HG03280 (cell line): ENCODE results near the gene ADI1.

Experiments used
- ATAC-seq: cut with Tn5 transposase; IDR thresholded peaks from one replicate; pipeline ENCODE4 v1.9.1; 2021; ENCODE audit warnings: mild to moderate bottlenecking, moderate library complexity; ENCODE audit not compliant: unreplicated experiment

The ADI1 gene

DNA sequence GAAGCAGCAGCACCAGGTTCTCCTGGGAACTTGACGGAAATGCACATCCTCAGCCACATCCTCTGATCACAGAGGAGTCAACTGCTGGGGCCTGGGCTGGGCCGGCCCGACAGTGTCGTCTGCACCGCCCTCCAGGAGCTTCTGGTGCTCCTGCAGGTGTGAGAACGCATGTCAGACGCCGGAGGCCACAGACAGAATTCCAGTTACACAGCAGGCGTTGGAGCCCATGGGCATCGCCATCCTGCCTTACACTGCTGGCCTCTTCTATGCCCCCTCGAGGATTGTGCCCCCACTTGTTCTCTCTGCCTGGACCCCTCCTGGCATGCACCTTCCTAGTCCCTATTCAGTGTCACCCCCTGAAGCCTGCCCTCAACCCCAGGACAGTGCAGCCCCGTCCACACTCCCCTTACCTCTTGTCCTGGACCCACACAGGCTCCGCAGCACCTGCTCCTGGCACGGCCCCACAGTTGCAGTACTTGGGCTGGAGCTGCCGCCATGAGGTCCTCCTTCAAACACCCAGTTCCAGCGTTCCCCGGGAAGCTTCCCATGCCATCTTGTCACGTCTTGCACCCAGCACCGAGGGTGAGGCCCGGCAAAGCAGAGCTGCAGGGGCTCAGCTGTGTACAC is 37.5 kb downstream of the ADI1 start:
- no peak for ATAC-seq

DNA sequence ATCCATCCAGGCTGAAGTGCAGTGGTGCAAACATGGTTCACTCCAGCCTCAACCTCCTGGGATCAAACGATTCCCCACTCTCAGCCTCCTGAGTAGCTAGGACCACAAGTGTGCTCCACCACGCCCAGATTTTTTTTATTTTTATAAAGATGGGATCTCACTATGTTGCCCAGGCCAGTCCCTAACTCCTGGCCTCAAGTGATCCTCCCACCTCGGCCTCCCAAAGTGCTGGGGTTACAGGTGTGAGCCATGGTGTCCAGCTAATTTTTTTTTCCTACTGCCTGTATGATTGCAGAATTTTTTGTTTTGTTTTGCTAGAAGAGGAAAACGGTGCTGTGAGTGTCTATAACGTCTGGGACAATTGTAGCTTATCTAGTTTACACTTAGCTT is 38.3 kb downstream of the ADI1 start:
- no peak for ATAC-seq

DNA sequence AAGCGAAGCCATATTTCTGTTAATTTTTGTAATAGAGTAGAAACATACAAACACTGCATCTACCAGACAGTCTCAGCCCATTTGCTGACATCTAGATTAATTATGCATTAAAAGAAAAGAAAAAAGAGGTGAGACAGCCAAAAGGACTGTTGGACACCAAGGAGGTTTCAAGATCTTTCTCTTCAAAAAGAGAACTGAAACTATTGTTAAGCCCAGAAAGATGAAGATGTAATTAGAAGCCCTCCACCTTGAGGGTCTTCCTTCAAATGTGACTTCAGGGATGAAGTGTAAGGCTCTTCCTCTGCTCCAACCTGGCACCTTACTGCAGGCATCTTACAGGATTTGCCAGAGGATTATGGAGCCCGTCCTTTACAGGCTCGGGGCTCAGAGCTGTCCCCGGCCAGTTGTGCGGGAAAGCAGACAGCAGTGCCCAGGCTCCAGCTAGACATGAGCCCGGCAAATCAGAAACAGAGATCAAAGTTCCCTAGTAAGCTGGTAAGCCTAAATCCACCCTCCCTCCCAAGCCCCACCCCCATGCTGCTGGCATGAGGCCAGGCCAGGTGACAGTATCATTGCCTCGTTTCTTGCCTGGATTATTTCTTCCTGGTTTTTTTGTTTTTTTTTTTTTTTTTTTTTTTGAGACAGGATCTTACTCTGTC is 38.9 kb downstream of the ADI1 start:
- no peak for ATAC-seq

DNA sequence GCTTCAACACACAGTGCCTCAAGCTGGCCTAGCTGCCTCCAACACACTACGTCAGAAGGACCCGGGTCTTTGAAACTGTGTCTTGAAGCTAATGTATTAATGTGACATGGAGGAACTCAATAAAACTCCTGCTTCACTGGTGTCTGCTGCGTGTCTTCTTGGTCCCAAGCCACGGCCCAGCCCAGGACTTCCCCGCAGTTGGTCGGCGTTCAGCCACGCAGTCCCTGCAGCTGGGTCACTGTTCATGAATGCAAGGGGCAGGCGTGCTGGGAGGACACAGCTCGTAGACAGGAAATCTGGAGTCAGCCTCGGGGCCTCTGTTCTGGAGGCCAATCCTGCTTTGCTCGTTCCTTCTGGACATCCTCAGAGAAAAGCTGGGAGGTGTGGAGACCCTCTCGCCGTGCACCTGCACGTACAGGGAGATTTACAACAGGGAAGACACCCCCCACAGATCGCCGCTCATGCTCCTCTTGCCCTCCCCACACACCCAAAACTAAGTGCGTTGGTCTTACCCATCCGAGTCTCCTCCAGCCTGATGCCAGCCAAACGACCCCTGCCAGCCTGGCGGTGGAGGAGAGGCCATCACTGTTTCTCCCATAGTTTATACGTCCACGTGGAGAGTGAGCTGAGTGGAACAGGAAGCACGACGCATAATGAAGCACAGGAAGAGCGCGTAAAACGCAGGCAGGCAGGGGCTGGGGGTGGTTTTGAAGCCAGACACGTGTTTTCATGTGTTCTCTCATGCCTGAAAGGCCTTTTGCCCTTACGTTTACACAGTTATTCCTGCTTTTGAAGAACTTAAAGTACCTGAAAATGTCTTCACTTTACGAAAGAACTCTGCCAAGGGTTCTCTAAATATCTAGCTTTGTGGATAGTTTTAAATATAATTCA is 39.7 kb downstream of the ADI1 start:
- ATAC-seq, result no peak

DNA sequence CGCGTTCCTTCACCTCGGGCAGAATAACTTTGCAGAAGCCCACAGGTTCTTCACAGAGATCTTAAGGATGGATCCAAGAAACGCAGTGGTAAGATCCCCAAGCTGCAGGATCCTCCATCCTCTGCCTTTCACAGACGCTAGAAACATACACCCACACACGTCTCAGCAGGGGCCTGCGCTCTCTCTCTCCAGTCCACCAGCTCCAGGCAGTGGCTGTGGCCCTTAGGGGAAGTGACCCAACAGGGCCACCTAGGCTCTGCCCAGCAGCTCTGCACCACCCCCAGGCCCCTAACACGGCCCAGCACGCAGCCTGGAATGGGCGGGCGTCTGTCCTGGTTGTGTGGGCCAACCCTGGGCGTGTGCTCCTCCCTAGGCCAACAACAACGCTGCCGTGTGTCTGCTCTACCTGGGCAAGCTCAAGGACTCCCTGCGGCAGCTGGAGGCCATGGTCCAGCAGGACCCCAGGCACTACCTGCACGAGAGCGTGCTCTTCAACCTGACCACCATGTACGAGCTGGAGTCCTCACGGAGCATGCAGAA is 40.4 kb downstream of the ADI1 start:
- ATAC-seq, result no peak

DNA sequence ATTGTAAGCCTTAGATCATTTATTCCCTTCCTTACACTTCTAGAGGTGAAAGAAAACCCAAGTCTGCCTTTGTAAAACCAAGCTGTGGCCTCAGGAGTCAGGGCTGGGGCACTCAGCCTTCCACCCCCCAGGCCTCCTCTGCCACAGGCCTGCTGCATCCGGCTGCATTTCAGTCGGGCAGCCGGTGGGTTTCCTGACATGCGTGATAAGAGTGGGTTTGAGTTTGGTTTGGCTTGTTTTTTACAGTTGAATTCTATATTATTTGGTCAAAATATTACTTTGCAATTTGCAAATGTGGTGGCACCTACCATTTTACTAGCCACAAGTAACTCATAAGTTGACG is 42.4 kb downstream of the ADI1 start:
- no peak for ATAC-seq

DNA sequence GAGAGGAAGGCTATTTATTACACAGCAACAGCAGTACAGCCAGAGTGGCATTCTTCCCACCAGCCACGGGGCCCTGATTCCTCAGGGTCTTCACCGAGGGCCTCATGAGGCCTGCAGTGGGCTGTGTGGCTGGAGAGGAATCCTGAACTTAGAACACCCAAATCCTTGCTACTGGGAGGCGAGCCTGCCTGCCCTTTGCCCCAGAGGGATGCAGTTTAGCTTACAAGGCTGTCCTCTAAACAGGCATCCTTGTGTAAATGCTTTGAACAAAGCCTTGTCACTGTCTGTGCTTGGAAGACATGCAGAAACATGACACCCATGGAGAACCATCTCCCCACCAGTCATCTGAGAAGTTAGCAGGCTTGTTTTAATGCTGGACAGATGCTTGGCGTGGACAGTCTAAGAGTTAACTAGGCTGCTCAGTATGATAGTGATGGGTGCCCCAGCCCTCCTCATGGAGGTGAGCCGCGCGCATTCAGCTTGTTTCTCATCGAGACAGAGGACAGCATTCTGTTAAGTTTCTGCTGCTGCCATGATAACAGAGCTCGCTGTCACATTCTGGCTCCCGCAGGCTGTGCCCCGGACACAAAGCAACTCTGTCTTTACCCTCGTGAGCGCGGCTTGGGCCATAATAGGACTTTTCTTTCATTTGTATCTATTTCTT is 42.9 kb downstream of the ADI1 start:
- no peak for ATAC-seq

DNA sequence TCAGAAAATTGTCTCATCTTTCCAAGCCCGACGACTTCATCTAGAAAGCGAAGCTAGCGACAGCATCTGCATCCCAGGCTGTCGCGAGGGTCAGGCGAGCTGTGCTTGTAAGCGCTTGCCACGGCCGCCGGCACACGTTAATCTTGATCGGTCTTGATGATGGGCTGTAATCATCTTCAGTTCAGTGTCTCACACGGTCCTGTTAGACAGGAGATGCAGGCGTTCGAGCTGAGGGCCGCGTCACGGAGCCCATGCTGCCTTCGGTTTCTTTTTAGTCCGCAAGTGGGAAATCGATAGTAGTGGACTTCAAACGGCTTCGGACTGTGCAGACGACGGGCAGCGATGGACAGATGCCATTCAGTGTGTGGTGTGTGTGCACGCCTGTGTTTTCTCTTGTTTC is 43.6 kb downstream of the ADI1 start:
- no peak for ATAC-seq

DNA sequence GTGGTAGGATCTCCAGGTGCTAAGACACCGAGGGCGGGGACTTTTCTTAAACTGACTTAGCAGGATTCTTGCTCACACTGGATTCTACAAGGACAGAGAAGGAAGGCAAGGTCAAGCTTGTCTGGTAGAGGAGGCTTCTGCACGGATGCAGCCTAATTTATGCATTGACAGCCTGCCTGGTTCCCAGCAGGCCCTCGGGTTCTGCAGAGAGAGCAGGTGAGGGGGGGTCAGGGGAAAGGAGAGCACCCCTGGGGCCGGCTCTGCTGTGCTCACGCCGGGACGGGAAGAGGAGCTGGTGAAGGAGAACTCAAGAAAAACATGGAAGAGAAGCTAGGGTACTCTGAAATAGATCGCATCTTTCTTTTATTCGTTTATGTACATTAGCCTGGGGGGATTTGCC is 46.4 kb downstream of the ADI1 start:
- ATAC-seq, result no peak

DNA sequence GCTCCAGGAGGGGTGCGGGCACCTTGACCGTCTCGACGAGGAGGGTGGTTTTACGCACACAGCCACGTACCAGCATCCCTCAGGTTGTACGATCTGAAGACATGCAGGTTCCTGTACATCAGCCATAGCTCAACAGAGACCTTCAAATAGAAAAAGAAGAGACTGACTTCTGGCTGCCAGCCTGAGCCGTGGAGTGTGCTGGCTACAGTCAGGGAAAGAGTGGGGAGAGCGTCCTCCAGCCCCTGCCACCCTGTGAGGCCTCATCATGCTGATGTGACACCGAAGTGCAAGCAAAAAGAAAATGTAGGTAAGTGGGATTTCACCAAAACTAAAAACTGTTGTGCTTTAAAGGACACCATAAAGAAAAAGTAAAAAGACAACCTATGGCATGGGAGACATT is 47.0 kb downstream of the ADI1 start:
- no peak for ATAC-seq

DNA sequence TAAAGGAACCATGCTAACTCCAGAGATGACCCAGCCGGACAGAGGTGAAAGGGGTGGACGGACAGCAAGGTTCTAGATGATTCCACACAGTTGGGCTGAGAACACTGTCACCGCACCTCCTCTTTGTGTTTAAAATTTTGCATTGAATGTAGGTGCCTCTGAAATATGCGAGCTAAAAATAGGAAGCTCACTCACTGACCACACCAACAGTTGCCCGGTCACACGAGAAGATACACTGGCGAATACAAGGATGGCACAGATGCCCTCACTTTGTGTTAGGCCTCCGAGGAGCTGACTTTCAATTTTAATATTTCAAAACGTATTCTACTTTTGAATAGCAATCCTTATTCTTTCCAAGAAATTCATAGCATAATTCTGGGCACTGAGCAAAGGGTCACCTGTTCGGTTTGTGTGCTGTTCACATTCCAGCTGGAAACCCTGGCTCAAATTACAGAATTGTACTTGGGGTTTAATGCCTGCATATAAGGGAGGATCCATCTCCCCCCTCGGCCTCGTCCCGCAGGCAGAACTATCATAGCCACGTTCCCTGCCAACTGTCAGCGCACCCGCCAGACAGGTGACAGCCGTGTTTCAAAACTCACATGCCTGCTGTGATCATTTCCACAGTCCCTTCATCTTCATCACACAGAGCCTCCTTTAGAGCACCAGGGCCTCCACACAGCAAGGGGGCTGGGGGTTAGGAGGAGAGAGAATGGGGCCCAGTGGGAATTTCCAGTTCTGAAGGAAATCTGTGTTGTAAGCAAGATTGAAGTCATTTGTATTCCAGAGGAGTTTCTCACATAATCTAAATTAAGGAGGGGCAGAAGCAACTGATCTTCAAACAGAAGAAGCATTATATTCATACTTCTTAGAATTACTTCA is 48.2 kb downstream of the ADI1 start:
- ATAC-seq, result no peak

DNA sequence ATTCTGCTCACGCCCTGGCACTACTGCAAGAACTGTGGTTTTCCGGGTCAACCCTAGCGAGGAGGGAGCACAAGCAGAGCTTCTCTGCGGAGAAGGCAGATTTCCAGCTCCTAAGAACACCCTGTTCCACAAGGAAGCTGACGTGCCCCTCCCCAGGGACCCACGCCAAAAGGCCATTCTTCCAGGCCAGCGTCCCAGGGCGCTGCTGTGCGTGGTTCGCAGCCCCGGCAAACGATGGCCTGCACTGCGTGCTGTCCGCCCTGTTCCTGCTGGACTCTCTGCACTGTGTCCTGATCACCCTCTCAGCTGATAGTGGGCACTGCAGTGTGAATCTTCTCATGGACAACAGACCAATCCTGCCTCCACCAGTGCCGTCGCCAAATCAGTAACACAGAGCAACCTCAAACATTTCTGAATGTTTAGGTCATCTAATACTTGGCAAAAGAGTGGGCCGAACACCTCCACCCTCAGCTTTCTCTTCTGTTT is 49.1 kb downstream of the ADI1 start:
- no peak for ATAC-seq

DNA sequence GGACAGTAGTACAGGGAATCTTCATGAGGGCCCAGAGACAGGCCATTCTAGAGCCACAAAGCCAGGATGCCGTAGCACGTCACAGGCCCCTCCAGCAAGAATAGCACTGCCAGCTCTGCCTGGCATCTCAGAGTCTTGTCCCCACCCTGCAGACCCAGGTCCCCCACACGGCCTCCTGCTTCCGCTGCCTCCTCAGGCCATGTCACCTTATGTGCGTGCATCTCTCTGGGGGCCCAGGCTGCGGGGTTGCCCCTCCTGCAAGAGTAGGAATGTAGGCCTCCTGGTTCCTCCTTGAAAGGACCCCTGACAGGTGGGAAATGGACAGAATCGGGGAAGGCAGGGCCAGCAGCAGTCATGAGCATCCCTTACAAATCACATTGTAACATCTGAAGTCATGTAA is 49.8 kb downstream of the ADI1 start:
- ATAC-seq, result no peak

DNA sequence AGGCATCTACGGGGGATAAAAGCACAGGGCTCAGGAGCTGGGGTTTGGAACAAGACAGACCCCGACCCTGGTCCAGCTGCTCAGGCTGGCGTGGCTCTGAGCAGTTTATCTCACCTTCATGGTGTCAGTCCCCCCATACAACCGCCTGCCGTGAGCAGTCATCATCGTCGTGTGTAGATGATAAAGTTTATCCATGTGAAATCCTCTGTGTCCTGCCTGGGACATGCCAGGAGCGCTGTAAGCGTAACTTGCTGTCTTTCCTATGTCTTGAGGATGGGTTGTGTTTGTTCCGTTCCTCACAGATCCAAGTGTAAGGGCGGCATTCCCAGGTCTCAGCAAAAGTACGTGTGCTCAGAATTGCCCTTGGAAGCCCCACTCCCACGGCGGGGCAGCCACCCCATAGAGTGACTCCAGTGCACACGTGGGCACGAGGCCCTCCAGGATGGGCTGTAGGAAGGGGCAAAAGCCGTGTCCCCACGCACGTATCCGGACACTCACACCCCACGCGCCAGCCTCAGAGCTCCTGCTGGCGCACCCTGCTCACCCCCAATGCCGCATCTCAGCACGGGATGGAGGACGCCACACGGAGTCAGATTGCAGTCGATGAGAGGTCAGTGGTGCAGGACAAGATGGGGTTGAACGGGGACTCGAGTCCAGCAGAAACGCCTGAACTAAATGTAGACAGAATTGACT is 50.9 kb downstream of the ADI1 start:
- no peak for ATAC-seq

DNA sequence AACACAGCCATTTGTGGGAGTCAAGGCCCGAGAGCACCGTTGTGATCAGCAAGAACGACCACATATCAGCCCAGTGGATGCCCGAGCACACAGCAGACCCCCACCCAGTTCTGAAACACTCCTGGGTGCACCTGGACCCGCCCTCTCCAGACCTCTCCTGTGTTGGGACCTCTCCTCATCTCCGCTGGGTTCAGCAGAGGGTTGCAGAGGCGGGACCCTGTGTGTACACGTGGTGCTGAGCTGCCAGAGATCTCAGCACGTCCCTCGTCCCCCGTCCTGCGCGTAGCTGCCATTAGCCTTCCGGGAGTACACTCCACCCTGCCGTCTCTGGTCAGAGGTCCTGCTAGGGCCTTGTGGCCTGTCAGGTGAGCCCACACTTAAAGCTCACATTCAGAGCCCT is 51.7 kb downstream of the ADI1 start:
- ATAC-seq, result no peak

DNA sequence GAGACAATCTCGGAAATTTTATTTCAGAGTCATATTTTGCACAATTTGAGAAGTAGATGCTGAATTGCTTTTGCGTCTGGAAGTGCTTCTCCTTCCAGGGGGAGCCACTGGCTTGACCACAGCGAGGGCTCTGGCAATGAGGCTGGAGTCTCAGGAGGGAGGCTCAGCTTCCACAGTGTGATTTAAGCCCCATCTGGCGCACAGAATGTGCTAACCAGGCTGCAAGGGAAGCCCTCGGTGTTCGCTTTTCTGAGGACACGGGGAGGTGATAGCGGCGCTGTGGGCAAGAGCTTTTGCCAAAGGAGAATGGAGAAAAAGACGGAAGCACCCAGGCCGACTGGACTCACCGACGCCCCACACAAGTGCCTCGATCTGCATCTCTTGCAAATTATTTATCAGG is 52.4 kb downstream of the ADI1 start:
- no peak for ATAC-seq

DNA sequence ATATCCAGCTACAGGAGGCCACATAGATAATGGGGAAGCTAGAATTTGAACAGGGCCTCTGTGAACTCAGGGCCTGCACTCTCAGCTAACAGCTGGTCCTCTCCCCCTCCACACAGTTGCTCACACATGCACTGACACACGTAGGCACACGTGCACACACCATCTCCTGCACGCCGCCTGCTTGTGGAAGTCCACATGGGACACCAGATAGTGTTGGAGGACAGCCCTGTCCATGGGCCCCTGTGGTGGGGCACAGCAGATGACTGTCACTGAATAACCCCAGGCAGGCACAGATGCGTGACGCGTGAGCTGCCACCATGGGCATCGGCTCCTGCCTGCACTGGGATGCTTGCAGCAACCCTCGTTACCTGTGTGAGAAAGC is 52.9 kb downstream of the ADI1 start:
- ATAC-seq, result no peak

DNA sequence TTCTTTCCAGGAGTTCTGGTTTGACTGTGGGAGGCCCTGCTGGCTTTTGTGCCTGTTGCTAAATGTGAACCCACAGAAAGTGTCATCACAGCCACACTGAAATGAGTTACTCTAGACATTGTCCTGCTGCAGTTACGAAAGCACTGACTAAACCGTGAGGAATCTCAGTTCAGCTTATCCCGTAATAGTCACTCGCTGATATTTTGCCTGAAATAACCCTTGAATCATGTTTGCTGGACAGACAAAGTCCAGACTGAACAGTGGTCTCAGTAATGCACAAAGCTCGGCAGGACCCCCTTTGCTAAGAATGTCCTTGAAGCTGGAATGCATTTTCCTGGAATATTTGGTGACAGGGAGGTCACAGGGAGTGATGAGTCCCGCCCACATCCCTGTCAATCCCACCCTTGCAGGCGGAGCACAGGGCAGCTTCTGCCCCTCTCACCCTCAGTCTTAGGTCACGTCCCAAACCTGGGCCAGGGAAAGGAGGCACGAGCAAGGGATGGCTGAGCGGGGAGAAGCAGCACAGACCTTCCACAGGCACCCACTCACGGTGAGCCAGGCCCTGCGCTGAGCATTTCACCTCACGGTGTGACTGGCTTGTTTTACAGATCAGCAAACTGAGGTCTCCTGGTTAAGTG is 53.4 kb downstream of the ADI1 start:
- no peak for ATAC-seq

DNA sequence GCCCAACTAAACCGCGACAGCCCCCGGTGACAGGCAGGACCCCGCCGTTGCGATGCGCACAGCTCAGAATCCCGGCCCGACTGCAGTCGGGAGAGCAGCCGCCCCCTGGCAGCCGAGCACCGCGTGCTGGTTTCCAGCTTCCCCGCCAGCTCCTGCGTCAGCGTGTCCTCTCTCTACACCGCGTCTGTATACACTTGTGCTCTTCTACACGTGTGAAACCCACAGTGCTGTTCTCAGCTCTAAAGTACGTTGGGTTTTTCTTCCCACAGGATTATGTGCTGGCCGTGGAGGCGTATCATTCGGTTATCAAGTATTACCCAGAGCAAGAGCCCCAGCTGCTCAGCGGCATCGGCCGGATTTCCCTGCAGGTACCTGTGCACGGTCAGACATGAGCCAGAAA is 54.0 kb downstream of the ADI1 start:
- ATAC-seq, result no peak
